Ovary (tissue), 9 donors: Measurements from ENCODE around the gene SOCS6. TPM values are rescaled to one million over a fixed set of nuclear protein-coding genes. Genes with fewer than 3 reads are reported as not detected.

Experiments
- DNase-seq, 5 donors: peaks; one replicate each; pipeline ENCODE4 v3.0.0-alpha.2; 2019 to 2020
- H3K27ac ChIP-seq, 2 donors: fragments of 200-600 bp; one replicate each; pipeline versions ENCODE4 v1.5.1 to v1.8.0; 2019 to 2022
- H3K27me3 ChIP-seq: fragments of 200-600 bp; one replicate; pipeline ENCODE4 v1.8.0; 2022
- H3K36me3 ChIP-seq: fragments of 200-600 bp; sonication (generic); one replicate; pipeline ENCODE4 v1.5.1; 2019
- H3K4me1 ChIP-seq: one replicate; pipeline ENCODE4 v1.8.1; 2013; ENCODE audit warnings: mild to moderate bottlenecking, moderate library complexity; ENCODE audit not compliant: insufficient read depth
- H3K4me3 ChIP-seq: fragments of 200-600 bp; sonication (generic); one replicate; pipeline ENCODE4 v1.5.1; 2017
- H3K9me3 ChIP-seq, 2 donors: fragments of 200-600 bp in 1 of 2; sonication (generic) in 1 of 2; one replicate each; pipeline versions ENCODE4 v1.5.1 to v1.8.1; 2013 to 2019; ENCODE audit warnings: mild to moderate bottlenecking in 1 of 2, moderate library complexity in 1 of 2
- CTCF ChIP-seq, 3 donors: fragments of 450-650 bp in 2 of 3; fragments of 200-600 bp in 1 of 3; IDR thresholded peaks; one replicate each; pipeline versions ENCODE4 v1.5.1 to v1.8.0; 2016 to 2022; ENCODE audit warnings: antibody characterized with exemption in 3 of 3, mild to moderate bottlenecking in 1 of 3
- EP300 ChIP-seq: sonication (generic); formaldehyde crosslinking; IDR thresholded peaks from one replicate; pipeline ENCODE4 v1.6.1; 2017; ENCODE audit warnings: antibody characterized with exemption
- POLR2A ChIP-seq: fragments of 450-650 bp; IDR thresholded peaks from one replicate; pipeline ENCODE4 v1.6.1; 2017; ENCODE audit warnings: antibody characterized with exemption, mild to moderate bottlenecking, moderate library complexity
- WGBS, 3 donors: extraction: QIAGEN DNeasy Blood & Tissue Kit in 1 of 3; methylation state at CpG; one replicate each; pipeline versions ENCODE4 v1.1.5 to v1.1.7; 2013 to 2017; 5-methylcytosine and 5-hydroxymethylcytosine counted together
- intact Hi-C, 4 donors: fragments of 100-400 bp; cut with DNase I; formaldehyde crosslinking; loops; one replicate each; pipeline versions ENCODE4 v1.11.0 to v1.15.1; 2022 to 2023
- polyA plus RNA-seq, 2 donors: library from polyadenylated mRNA; stranded (reverse); fragments of 200-250 nt in 1 of 2; fragments of 350-450 nt in 1 of 2; fragmentation: Illumina TruSeq in 1 of 2; extraction: RNeasy Lipid Tissue Mini Kit (QIAGEN cat#74804) in 1 of 2; gene quantifications; one replicate each; pipeline ENCODE4 v1.2.3, GENCODE V29; 2013 to 2014
- total RNA-seq, 7 donors: library from RNA; depleted of rRNA in 2 of 7; stranded (reverse); fragments of >200 nt in 2 of 7; fragmentation: NEBNext Ultra II Directional in 3 of 7; extraction: Animal tissue kit (Norgen Biotek cat#: 25700) in 3 of 7; gene quantifications; one replicate each; pipeline versions ENCODE4 v1.1.0 to v1.2.4, GENCODE V29; 2016 to 2023
- donor health status: DM: no; HTN: no; CAD: no; lungs with moderate emphysema.
- donor health status: DM: no; HTN: no; CAD: no.
- donor health status: Bipolar disorder and iron deficiency.
- donor health status: DM: yes; HTN: yes; CAD: no.
- donor health status: DM: no; HTN: no; CAD: no.
- donor health status: DM: yes; HTN: yes; CAD: no.

The SOCS6 gene
- total and polyA plus RNA-seq, 9 donors, result 8.1 to 23.8 (median 16.6) TPM

GRCh38 chr18:70287731-70288130, 1.1 kb upstream of the SOCS6 start:
- DNase-seq, result no peak
- H3K27me3 ChIP-seq, result no peaks in the 10 kb centered on the region
- no peak overlapping the region for H3K4me3 ChIP-seq
- no peaks in the 10 kb centered on the region for H3K36me3 ChIP-seq
- H3K4me1 ChIP-seq, result peaks cover 9% of the 10 kb centered on the region
- H3K27ac ChIP-seq, result peak overlapping the region in 1 of 2 donors; percentile 90
- intact Hi-C loops, result loop anchor here in 1 of 4 donors (5.0 kb wide), 1 partner anchor 80 kb away; the partner anchor contains the start of gene RTTN
- WGBS, 3 donors, result 77 to 92% (median 84%) methylated on average over 2 of the region's 2 CpGs
- H3K9me3 ChIP-seq, result no peaks in the 10 kb centered on the region
- TF ChIP-seq CTCF (IDR thresholded peaks at IDR 0.05) (no peak), POLR2A (no peak), EP300 (no peak)

GRCh38 chr18:70288171-70288850, 534 bp upstream of the SOCS6 start:
- DNase-seq, result peak; percentile 39 to 65 (median 54)
- Histone ChIP-seq H3K4me3 (peak overlapping the region; percentile 78), H3K27ac (peak overlapping the region; percentile 90 to 96), H3K36me3 (no peaks in the 10 kb centered on the region), H3K9me3 (no peaks in the 10 kb centered on the region), H3K27me3 (no peaks in the 10 kb centered on the region), H3K4me1 (peaks cover 12% of the 10 kb centered on the region)
- WGBS, 3 donors, result 1 to 3% (median 1%) methylated on average over 30 to 49 of the region's 50 CpGs
- intact Hi-C loops, result loop anchor here in 1 of 4 donors (5.0 kb wide), 1 partner anchor 81 kb away; the partner anchor contains the start of gene RTTN
- no peak for TF ChIP-seq EP300
- no peak for TF ChIP-seq POLR2A
- TF ChIP-seq CTCF (IDR thresholded peaks at IDR 0.05), result no peak

GRCh38 chr18:70289351-70290312, 787 bp downstream of the SOCS6 start:
- WGBS, 3 donors, result 1% methylated on average over 56 to 87 of the region's 87 CpGs
- Histone ChIP-seq H3K9me3 (no peaks in the 10 kb centered on the region), H3K27me3 (no peaks in the 10 kb centered on the region), H3K27ac (peak overlapping the region; percentile 90 to 96), H3K4me3 (peak overlapping the region; percentile 78), H3K4me1 (peaks cover 14% of the 10 kb centered on the region), H3K36me3 (no peaks in the 10 kb centered on the region)
- intact Hi-C loops, result loop anchor here in 1 of 4 donors (5.0 kb wide), 1 partner anchor 82 kb away; the partner anchor contains the start of gene RTTN
- peak; percentile 27 to 62 (median 39) for DNase-seq
- no peak for TF ChIP-seq POLR2A
- TF ChIP-seq EP300, result no peak
- TF ChIP-seq CTCF (IDR thresholded peaks at IDR 0.05), result no peak

- intact Hi-C loops, result no loop called here
- Histone ChIP-seq H3K4me1 (peaks cover 14% of the 10 kb centered on the region), H3K4me3 (peak overlapping the region; percentile 78), H3K27ac (no peak overlapping the region), H3K36me3 (no peaks in the 10 kb centered on the region), H3K27me3 (no peaks in the 10 kb centered on the region), H3K9me3 (no peaks in the 10 kb centered on the region)
- WGBS, 3 donors, result 49 to 55% (median 53%) methylated on average over 11 of the region's 11 CpGs
- TF ChIP-seq EP300 (no peak), POLR2A (no peak), CTCF (IDR thresholded peaks at IDR 0.05) (no peak)
- DNase-seq, result no peak
Observed at GRCh38 chr18:70290482-70291294, 1.8 kb downstream of the SOCS6 start.
